Neural progenitor cell (in vitro differentiated cells): ENCODE results near the gene ERCC6.

Experiments
- CTCF ChIP-seq: fragments of 200-600 bp; sonication (generic); IDR thresholded peaks from 2 replicates; pipeline ENCODE4 v1.5.1; 2017; ENCODE audit warnings: antibody characterized with exemption, mild to moderate bottlenecking
- EZH2 ChIP-seq: fragments of 200-600 bp; sonication (generic); IDR thresholded peaks from 2 replicates; pipeline ENCODE4 v1.6.1; 2017; ENCODE audit warnings: antibody characterized with exemption, mild to moderate bottlenecking, moderate library complexity
- EZH2phosphoT487 ChIP-seq: fragments of 200-600 bp; sonication (generic); IDR thresholded peaks from 2 replicates; pipeline ENCODE4 v1.6.1; 2017; ENCODE audit warnings: antibody characterized with exemption

GRCh38 chr10:49549640-49550346 lies 10.9 kb upstream of the ERCC6 start:
- TF ChIP-seq CTCF: no peak
- no peak for TF ChIP-seq EZH2
- TF ChIP-seq EZH2phosphoT487: no peak
